HG02763 (cell line): ENCODE results near the gene FAM13A.
A peak's percentile ranks its signal among the peaks of the same experiment; 100 is the strongest.
"Not testable (repeated sequence)": the region's sequence is repeated elsewhere in the genome, so short reads cannot be mapped to it uniquely, and the experiment has no call there.

Experiments used
- ATAC-seq: cut with Tn5 transposase; IDR thresholded peaks from one replicate; pipeline ENCODE4 v1.9.1; 2021; ENCODE audit warnings: mild to moderate bottlenecking, moderate library complexity; ENCODE audit not compliant: unreplicated experiment

The FAM13A gene

DNA sequence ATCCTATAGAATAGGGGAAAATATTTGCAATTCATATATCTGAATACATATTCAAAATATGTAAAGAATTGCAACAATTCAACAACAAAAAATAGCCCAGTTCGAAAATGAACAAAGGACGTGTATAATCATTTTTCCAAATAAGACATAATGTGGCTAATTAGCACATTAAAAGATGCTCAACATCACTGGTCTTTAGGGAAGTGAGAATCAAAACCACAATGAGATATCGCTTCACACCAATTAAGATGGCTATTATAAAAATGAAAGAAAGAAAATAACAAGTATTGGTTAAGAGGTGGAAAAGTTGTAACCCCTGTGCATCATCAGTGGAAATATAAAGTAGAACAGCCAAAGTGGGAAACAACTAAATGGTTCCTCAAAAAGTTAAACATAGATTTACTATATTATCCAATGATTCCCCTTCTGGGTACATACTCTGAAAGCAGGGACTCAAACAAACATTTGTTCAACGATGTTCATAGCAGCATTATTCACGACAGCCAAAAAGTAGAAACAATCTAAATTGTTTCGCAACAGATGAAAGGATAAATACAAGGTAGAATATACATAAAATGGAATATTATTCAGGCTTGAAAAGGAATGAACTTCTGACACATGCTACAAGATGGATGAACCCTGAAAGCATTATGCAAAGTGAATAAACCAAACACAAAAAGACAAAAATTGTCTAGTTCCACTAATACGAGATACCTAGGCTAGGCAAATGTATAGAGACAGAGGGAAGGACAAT lies 12.7 kb downstream of the FAM13A start:
- no peak for ATAC-seq

DNA sequence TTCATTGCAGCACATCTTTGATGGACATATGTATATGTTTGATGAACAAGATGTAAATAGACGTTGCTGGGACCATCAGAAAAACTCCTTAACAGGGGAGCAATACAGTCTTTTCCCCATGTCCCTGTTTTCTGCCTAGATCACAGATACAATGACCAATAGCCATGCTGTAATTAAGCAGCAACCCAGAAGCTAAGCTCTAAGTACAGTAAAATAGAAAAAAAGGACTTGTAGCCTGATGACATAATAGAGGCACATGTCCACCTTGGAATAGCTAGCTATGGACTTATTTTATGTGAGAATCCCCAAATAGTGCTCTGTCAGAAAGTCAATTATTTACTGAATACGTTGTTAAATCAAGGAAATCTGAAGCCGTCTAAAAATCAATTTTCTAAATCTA lies 14.9 kb downstream of the FAM13A start:
- no peak for ATAC-seq

GRCh38 chr4:89039730-89040338 lies 17.2 kb downstream of the FAM13A start:
- no peak for ATAC-seq

- no peak for ATAC-seq
Observed at GRCh38 chr4:89036535-89036934, 20.4 kb downstream of the FAM13A start.

- ATAC-seq = no peak
Observed at GRCh38 chr4:89031272-89031671, 25.7 kb downstream of the FAM13A start.

DNA sequence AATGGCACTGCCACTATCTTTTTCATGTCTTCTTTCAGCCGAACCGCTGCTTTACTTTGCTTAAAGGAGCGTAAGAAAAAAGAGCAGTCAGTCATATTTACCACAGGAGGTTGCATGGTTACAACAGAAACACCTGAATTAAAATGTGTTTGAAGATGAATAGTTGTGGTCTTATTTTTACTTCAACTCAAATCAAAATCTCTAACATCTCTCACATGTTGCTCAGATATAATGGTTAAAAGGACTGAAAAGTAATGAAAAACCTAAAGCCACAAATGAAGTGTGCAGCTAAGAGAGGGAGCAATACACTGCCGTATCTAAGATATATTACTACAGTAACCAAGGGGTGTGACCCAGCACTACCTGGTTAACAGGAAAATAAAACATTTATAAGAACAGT lies 27.4 kb downstream of the FAM13A start:
- no peak for ATAC-seq

DNA sequence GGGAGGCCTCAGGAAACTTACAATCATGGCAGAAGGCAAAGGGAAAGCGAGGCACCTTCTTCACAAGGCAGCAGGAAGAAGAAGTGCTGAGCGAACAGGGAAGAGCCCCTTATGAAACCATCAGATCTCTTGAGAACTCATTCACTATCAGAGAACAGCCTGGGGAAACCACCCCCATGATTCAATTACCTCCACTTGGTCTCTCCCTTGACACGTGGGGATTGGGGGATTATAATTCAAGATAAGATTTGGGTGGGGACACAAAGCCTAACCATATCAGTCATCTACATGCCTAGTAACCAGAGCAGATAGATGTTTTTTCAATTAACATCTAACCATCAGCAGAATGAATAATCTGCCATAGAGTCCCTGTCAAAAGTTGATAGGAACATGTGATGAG lies 30.4 kb downstream of the FAM13A start:
- no peak for ATAC-seq

DNA sequence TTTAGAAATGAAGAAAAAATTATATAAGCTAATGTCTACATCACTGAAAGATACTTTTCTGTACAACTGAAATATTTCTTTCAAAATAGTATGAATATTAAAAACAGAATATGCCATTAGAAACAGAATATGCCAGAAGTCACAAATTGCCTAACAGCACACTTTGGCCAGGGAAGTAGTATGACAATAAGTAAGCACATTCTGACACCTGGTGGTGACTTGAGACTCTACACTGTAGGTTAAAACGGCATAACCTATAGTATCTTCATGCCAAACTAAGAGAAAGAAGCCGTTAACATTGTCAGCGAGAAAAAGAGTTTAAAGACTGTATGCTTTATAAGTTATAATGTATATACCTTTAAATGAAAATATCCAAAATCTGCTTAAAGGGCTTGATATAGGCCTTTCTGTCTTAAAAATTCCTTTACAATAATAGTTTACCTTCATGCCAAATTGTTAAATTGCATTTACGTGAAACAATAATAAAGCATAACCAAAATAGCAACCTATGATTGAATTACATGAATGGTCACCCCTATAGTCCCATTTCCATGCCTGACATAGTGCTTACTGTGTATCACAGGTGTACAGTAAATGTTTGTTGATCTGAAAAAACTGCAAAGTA lies 32.8 kb downstream of the FAM13A start:
- peak; percentile 91 for ATAC-seq

DNA sequence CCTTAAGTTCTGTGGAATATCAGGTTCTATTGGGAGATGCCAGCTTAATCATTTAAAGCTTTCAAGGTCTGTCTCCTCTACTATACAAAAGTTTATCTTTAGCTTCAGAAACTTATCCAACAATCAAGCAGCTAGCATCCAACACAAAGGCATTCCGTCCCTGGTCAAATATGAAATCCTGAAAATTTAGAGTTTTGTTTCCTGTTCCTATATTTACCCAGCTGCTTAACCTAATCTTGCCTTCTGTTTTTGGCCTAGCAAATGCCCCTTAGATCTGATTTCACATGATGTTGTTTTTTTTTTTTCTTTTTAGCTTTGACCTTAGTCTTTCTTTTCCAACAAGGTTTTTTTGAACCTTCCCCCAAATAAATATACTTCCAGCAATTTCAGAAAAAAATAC lies 33.8 kb downstream of the FAM13A start:
- no peak for ATAC-seq

GRCh38 chr4:89022426-89023128 lies 34.4 kb downstream of the FAM13A start:
- no peak for ATAC-seq

DNA sequence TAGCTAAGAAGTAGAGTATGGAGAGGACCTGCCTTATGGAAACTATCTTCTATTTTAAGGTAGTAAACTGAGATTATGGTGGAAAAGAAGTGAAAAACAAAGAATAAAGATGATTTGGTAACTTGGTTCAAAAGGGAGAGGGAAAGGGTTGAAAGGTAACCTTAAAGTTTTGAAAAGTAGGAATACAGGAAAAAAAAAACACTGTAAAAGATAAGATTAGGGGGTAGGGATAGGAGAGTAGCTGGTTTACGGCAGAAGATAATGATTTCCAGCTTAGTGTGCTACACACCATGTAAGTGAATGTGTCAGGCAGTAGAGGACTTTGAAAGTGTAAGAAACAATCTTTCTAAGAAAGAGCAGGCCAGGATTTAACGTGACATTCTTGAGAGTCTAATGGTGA lies 35.3 kb downstream of the FAM13A start:
- ATAC-seq = no peak

- ATAC-seq = no peak
Observed at GRCh38 chr4:89021062-89021461, 35.9 kb downstream of the FAM13A start.

- ATAC-seq = not testable (repeated sequence)
Observed at GRCh38 chr4:89014897-89015296, 42.1 kb downstream of the FAM13A start.

- no peak for ATAC-seq
Observed at GRCh38 chr4:89009761-89010369, 47.1 kb downstream of the FAM13A start.

DNA sequence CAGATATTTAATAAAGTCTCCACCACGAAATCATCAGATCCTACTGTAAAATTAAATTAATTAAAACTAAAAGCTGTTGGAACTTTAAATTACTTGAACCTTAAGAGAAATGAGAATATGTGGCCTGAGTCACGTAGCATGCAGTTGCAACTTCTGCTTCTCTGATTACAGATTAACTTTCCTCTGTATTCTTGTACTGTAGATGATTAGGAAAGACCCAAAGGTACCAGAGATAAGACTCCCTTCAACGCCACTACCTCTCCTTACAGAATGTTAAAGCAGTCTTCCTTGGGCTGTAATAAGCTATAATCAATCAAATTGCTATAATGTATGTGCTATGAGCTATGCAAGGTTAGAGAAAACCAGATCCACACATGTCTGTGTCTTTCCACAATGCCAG lies 47.9 kb downstream of the FAM13A start:
- peak; percentile 74 for ATAC-seq

GRCh38 chr4:89008166-89008565 lies 48.8 kb downstream of the FAM13A start:
- no peak for ATAC-seq

DNA sequence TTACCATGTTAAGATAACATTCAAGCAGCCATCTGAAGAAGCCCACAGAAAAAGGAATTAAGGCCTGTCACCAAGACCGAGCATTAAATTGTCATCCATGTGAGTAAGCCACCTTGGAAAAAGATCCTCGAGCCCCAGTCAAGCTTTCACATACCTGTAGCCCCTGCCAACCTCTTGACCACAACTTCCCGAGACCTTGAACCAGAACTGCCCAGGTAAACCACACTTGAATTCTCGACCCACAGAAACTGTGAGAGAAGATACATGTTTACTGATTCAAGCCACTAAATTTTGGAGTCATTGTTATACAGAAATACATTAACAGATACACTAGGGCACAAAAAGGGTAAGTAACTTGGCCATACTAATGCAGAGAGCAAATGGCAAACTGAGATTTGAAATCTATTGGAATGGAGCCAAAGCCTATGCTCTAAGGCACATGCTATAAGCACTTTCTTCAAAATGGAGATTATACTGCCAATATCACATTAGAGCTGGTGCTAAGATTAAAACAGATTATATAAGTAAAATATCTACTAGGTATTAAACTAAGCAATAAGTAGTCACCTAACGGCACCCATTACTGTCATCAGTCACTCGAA lies 49.5 kb downstream of the FAM13A start:
- ATAC-seq = no peak

DNA sequence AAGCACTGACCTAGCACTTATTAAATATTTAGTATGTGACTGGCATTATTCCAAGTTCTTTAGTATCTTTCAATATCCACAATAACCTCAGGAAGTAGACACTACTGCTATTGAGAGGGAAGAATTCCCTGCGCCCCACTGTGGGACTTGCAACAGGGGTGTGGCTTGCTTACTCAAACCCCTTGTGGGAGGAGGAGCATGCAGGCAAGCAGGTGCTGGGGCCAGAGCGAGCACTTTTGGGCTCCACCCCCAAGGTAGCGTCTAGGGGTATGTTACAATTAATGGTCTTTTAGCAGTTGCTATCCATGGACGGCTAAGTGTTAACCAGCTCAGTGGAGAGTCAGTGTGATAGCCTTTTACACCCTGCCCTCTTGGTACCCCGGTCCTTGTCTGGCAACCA lies 50.7 kb downstream of the FAM13A start:
- ATAC-seq = no peak

GRCh38 chr4:89005066-89005465 lies 51.9 kb downstream of the FAM13A start:
- ATAC-seq = not testable (repeated sequence)

GRCh38 chr4:89001647-89002445 lies 55.1 kb downstream of the FAM13A start:
- no peak for ATAC-seq
